MM.1S (cell line): ENCODE results near the gene LRRC74B.

Source experiments
- EZH2 ChIP-seq: fragments of 300-600 bp; sonication (generic); optimal IDR thresholded peaks from 2 replicates; pipeline ENCODE3; 2017; ENCODE audit warnings: low read depth, mild to moderate bottlenecking, antibody characterized with exemption, low read length, mixed read lengths
- TF ChIP-seq, protein P1 (sequence below): fragments of 300-600 bp; sonication (generic); IDR thresholded peaks from 2 replicates; pipeline ENCODE4 v1.5.1; 2016; ENCODE audit warnings: antibody characterized with exemption, low read length, mixed read lengths

GRCh38 chr22:21029486-21030025 lies 16.2 kb upstream of the LRRC74B start:
- TF ChIP-seq, protein P1, sequence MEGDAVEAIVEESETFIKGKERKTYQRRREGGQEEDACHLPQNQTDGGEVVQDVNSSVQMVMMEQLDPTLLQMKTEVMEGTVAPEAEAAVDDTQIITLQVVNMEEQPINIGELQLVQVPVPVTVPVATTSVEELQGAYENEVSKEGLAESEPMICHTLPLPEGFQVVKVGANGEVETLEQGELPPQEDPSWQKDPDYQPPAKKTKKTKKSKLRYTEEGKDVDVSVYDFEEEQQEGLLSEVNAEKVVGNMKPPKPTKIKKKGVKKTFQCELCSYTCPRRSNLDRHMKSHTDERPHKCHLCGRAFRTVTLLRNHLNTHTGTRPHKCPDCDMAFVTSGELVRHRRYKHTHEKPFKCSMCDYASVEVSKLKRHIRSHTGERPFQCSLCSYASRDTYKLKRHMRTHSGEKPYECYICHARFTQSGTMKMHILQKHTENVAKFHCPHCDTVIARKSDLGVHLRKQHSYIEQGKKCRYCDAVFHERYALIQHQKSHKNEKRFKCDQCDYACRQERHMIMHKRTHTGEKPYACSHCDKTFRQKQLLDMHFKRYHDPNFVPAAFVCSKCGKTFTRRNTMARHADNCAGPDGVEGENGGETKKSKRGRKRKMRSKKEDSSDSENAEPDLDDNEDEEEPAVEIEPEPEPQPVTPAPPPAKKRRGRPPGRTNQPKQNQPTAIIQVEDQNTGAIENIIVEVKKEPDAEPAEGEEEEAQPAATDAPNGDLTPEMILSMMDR, result no peak
- no peak for TF ChIP-seq EZH2
